Left ventricle myocardium inferior (tissue), 1 donor: ENCODE results near the gene STK16. TPM values are rescaled to one million over a fixed set of nuclear protein-coding genes. Genes with fewer than 3 reads are reported as not detected.

Experiments used
- DNase-seq: peaks from one replicate; pipeline ENCODE4 v3.0.0-alpha.2; 2020
- H3K27ac ChIP-seq: fragments of 200-600 bp; replicated peaks from 2 replicates; pipeline ENCODE4 v1.8.0; 2021
- H3K27me3 ChIP-seq: fragments of 200-600 bp; 2 replicates; pipeline ENCODE4 v1.8.0; 2021; ENCODE audit warnings: low read depth
- H3K36me3 ChIP-seq: fragments of 200-600 bp; 2 replicates; pipeline ENCODE4 v1.8.0; 2021
- H3K4me1 ChIP-seq: fragments of 200-600 bp; 2 replicates; pipeline ENCODE4 v1.8.0; 2021
- H3K4me3 ChIP-seq: fragments of 200-600 bp; 2 replicates; pipeline ENCODE4 v1.8.0; 2021; ENCODE audit warnings: mild to moderate bottlenecking, moderate library complexity
- H3K9me3 ChIP-seq: fragments of 200-600 bp; replicated peaks from 2 replicates; pipeline ENCODE4 v1.8.0; 2021
- intact Hi-C: fragments of 100-400 bp; cut with micrococcal nuclease; formaldehyde crosslinking; loops from one replicate; pipeline ENCODE4 v1.11.0; 2022
- total RNA-seq: library from RNA; stranded (reverse); fragmentation: NEBNext Ultra II Directional; extraction: Animal tissue kit (Norgen Biotek cat#: 25700); gene quantifications from one replicate; pipeline ENCODE4 v1.2.1, GENCODE V29; 2021
- TF ChIP-seq, protein P1 (sequence below): fragments of 200-600 bp; IDR thresholded peaks from 2 replicates; pipeline ENCODE4 v1.8.0; 2021; ENCODE audit warnings: antibody characterized with exemption, mild to moderate bottlenecking, borderline replicate concordance
- donor health status: DM: no; HTN: yes; CAD: no; lungs with severe emphysema.

STK16 gene
- total RNA-seq, 1 donor from 2014 or later = 19.2 TPM

DNA sequence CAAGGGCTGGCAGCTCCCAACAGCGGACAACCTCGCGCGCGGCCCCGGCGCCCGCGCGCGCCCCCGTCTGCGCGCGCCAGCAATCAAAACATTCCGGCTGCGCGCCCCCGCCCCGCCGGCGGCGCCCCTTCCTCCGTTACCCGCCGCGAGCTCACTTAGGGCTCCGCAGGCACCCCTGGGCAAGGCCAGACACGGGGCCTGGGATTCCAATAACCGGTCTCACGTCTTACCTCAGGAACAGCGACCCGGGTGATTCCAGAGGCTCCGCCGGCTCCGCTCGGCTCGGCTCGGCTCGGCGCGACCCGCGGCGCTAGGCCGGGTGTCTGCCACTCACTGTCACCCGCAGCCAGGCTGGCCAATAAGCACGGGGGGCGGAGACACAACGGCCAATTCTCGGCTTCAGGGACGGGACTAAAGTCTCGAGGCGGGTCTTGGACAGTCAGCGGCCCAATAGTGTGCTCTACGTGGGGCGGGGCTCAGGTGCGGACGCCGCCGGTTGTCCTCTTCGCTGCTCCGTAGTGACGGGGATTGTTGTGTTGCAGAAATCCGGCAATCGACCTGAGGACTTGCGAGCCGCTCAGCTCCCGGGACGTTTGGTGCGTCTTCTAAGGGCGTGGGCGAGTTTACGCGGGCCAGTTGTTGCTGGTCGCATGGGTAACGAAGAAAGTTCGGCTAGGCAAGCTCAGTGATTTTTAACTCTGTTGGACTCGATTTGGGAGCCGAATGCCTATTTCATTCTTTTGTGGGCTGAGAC lies 15.8 kb upstream of the STK16 start, which contains the start of the genes ANKZF1 and ATG9A:
ANKZF1 (plus strand) TSS at position 502 of the 754 bp plus-strand sequence. CDS start 452 bp downstream, outside the sequence.
ATG9A (minus strand) TSS at position 332 of the 754 bp plus-strand sequence. CDS start 1,612 bp downstream, outside the sequence.
- Histone ChIP-seq H3K27me3 (no peaks in the 10 kb centered on the region), H3K36me3 (peaks cover 61% of the 10 kb centered on the region), H3K27ac (peak within 1 kb of the TSS; percentile 96), H3K9me3 (no peaks in the 10 kb centered on the region), H3K4me3 (peak within 1 kb of the TSS; percentile 83), H3K4me1 (peaks cover 65% of the 10 kb centered on the region)
- intact Hi-C loops = loop anchor here (10.0 kb wide), 1 partner anchor 65 kb away; the partner anchor contains the start of gene NHEJ1
- DNase-seq = peak; percentile 99
- TF ChIP-seq, protein P1, sequence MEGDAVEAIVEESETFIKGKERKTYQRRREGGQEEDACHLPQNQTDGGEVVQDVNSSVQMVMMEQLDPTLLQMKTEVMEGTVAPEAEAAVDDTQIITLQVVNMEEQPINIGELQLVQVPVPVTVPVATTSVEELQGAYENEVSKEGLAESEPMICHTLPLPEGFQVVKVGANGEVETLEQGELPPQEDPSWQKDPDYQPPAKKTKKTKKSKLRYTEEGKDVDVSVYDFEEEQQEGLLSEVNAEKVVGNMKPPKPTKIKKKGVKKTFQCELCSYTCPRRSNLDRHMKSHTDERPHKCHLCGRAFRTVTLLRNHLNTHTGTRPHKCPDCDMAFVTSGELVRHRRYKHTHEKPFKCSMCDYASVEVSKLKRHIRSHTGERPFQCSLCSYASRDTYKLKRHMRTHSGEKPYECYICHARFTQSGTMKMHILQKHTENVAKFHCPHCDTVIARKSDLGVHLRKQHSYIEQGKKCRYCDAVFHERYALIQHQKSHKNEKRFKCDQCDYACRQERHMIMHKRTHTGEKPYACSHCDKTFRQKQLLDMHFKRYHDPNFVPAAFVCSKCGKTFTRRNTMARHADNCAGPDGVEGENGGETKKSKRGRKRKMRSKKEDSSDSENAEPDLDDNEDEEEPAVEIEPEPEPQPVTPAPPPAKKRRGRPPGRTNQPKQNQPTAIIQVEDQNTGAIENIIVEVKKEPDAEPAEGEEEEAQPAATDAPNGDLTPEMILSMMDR = no peak

DNA sequence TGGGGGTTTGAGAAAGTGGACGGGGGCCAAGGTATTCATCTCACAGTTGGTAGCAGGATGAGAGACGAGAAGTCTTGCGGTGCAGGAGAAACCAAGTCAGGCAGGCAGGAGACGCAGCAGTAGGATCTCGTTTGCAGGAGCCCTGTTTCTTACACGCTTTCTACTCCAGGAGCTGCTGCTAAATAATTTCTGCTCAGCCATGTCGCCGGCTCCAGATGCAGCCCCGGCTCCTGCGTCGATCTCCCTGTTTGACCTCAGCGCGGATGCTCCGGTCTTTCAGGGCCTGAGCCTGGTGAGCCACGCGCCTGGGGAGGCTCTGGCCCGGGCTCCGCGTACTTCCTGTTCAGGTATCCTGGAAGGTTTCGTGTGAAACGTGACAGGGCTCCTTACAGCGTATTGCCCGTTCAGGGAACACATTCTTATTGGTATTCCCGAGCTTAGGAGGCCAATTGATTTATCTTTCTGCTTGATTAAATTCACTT lies 15.2 kb upstream of the STK16 start:
- no peak for DNase-seq
- Histone ChIP-seq H3K36me3 (peaks cover 61% of the 10 kb centered on the region), H3K27me3 (no peaks in the 10 kb centered on the region), H3K4me3 (peak overlapping the region; percentile 83), H3K9me3 (no peaks in the 10 kb centered on the region), H3K27ac (peak overlapping the region; percentile 96), H3K4me1 (peaks cover 65% of the 10 kb centered on the region)
- TF ChIP-seq, protein P1 = no peak
- intact Hi-C loops = no loop called here

DNA sequence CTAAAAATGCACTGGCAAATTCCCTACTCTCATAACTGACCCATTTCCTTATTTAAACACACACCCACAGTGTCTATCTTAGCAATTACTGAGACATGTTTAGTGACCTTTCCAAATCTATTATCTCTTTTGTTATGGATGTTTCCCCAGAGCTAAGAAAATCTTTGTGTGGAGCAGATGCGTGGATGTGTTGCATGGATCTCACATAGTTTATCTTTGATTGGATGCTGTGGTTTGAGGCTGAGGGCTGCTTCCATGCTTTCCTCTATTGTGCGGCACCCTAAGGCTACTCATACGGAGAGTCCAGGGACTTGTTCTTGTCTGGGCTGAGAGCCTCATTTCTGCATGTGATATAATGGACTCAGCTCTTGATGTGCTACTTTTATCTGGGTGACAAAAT lies 10.9 kb upstream of the STK16 start:
- Histone ChIP-seq H3K9me3 (no peaks in the 10 kb centered on the region), H3K27ac (no peak overlapping the region), H3K36me3 (peaks cover 71% of the 10 kb centered on the region), H3K27me3 (no peaks in the 10 kb centered on the region), H3K4me3 (no peak overlapping the region), H3K4me1 (peaks cover 41% of the 10 kb centered on the region)
- intact Hi-C loops = no loop called here
- no peak for DNase-seq
- TF ChIP-seq, protein P1 = no peak

DNA sequence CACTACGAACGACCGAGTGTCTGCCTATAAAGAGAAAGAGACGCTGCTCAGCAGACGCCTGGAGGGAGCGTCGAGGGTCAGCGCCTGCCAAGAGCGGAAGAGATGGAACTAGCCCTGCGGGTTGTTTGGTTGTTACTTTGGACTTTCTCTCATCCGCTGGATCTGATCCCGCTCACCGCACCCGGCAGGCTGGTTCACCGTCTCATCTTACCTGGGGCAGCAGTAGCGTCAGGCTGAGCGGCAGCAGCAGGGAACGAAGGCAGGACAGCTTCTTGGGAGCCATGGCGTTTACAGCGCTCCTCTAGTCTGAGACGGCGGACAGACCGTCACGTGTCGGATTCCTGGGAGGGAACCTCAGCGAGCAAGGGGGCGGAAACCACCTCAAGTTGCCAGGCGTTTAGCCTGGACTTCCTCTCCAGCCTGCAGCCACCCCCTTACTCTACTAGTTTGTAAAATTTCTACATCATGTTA lies 2.0 kb upstream of the STK16 start:
- no peak overlapping the region for H3K27ac ChIP-seq
- peaks cover 18% of the 10 kb centered on the region for H3K36me3 ChIP-seq
- H3K4me3 ChIP-seq = peak overlapping the region; percentile 41
- no peak for DNase-seq
- no peaks in the 10 kb centered on the region for H3K9me3 ChIP-seq
- no peaks in the 10 kb centered on the region for H3K27me3 ChIP-seq
- peaks cover 37% of the 10 kb centered on the region for H3K4me1 ChIP-seq
- intact Hi-C loops = no loop called here
- TF ChIP-seq, protein P1 = no peak

DNA sequence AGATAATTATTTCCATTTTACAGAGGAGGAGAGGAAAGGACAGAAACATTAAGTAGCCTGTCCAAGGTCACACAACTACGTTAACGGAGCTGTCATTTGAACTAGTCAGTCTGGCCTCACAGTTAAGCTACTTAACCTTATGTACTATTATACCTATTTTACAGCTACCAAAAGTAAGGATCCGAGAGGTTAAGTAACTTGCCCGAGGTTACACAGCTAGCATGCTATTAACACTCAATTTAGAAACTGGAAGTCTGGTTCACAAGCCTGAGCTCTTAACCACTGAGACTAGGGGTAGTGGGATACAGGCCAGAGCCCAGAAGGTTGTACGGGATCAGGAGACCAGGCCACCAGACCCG lies 511 bp upstream of the STK16 start:
- TF ChIP-seq, protein P1 = no peak
- Histone ChIP-seq H3K27ac (peak overlapping the region; percentile 93), H3K4me1 (peaks cover 52% of the 10 kb centered on the region), H3K27me3 (no peaks in the 10 kb centered on the region), H3K4me3 (peak overlapping the region; percentile 81), H3K36me3 (peaks cover 18% of the 10 kb centered on the region), H3K9me3 (no peaks in the 10 kb centered on the region)
- intact Hi-C loops = no loop called here
- no peak for DNase-seq
